Measurements from ENCODE around the gene DACT2.
"Not testable (repeated sequence)": the region's sequence is repeated elsewhere in the genome, so short reads cannot be mapped to it uniquely, and the experiment has no call there.

Gene DACT2

GRCh38 chr6:168285456-168285855 is 34.1 kb downstream of the DACT2 start:
- H3K4me3 ChIP-seq (ENCODE audit: control insufficient read depth, low read depth, low read length): no peak overlapping the region
- TF ChIP-seq CTCF (conservative IDR thresholded peaks at IDR 0.05; ENCODE audit: control insufficient read depth, insufficient read depth, low read depth, low read length): no peak
- no peak for DNase-seq (ENCODE audit: low read depth)

- DNase-seq (ENCODE audit: low read depth): no peak
- no peak for TF ChIP-seq CTCF (conservative IDR thresholded peaks at IDR 0.05; ENCODE audit: control insufficient read depth, insufficient read depth, low read depth, low read length)
- H3K4me3 ChIP-seq (ENCODE audit: control insufficient read depth, low read depth, low read length): no peak overlapping the region
These were observed 35.4 kb downstream of the DACT2 start for GRCh38 chr6:168284187-168284586.

GRCh38 chr6:168283686-168284025 is 35.9 kb downstream of the DACT2 start:
- no peak overlapping the region for H3K4me3 ChIP-seq (ENCODE audit: control insufficient read depth, low read depth, low read length)
- DNase-seq (ENCODE audit: low read depth): no peak
- TF ChIP-seq CTCF (conservative IDR thresholded peaks at IDR 0.05; ENCODE audit: control insufficient read depth, insufficient read depth, low read depth, low read length): no peak

GRCh38 chr6:168282985-168283685 is 36.4 kb downstream of the DACT2 start:
- no peak for TF ChIP-seq CTCF (conservative IDR thresholded peaks at IDR 0.05; ENCODE audit: control insufficient read depth, insufficient read depth, low read depth, low read length)
- no peak for DNase-seq (ENCODE audit: low read depth)
- no peak overlapping the region for H3K4me3 ChIP-seq (ENCODE audit: control insufficient read depth, low read depth, low read length)

- no peak overlapping the region for H3K4me3 ChIP-seq (ENCODE audit: control insufficient read depth, low read depth, low read length)
- no peak for TF ChIP-seq CTCF (conservative IDR thresholded peaks at IDR 0.05; ENCODE audit: control insufficient read depth, insufficient read depth, low read depth, low read length)
- no peak for DNase-seq (ENCODE audit: low read depth)
These were observed 37.8 kb downstream of the DACT2 start for GRCh38 chr6:168281826-168282225.

- not testable (repeated sequence) for H3K4me3 ChIP-seq (ENCODE audit: control insufficient read depth, low read depth, low read length); DNase-seq (ENCODE audit: low read depth)
These were observed 38.3 kb downstream of the DACT2 start for GRCh38 chr6:168281314-168281713.

GRCh38 chr6:168280899-168281245 is 38.7 kb downstream of the DACT2 start:
- no peak for TF ChIP-seq CTCF (conservative IDR thresholded peaks at IDR 0.05; ENCODE audit: control insufficient read depth, insufficient read depth, low read depth, low read length)
- no peak overlapping the region for H3K4me3 ChIP-seq (ENCODE audit: control insufficient read depth, low read depth, low read length)
- no peak for DNase-seq (ENCODE audit: low read depth)
